ENCODE measurements around the gene RIN1. TPM values are rescaled to one million over a fixed set of nuclear protein-coding genes. Genes with fewer than 3 reads are reported as not detected.

Gene RIN1
- total RNA-seq, 1 donor from 2014 or later = 3.8 TPM

DNA sequence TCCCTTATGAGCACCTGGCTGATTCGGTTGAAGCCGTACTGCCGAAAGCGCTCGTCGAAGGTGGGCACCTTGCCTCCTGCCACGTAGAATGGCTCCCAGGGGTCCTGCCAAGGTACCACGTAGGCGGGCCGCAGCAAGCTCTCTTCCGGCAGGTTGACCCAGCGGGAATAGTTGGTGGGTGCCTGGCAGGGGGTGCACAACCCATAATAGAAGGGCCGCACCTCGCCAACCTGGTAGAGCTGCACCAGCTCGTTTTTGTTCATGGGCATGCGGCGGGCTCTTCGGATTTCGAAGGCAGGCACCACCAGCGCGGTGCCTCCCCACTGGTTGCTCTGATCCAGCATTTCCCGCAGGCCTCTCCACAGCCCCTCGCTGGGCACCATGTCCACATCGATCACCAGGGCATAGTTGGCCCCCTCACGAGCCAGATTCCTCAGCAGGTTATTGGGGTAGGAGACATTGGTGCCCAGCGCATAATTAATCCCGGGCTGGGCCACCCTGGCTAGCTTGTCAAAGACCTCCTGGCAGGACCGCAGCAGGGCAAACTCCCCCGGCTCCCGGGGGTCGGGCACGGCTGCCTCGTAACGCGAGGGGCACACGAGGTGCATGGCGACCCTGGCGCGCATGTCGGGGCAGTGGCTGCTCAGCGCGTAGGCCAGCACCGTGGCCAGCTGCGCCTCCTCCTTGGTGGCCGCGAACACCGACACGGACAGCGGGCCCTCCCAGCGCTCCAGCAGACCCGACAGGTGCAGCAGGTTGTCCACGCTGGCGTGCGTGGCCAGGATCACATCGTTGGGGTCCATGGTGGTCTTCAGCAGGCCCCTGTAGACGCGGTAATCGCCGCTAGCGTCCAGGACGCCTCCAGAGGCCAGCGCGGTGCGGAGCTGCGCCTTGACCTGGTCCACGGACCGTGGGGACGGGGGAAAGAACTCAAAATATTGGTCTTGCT, 10.5 kb upstream of the RIN1 start:
- H3K27me3 ChIP-seq (ENCODE audit: control insufficient read depth, insufficient read depth, low read length) = no peaks in the 10 kb centered on the region
- TF ChIP-seq, protein P1, sequence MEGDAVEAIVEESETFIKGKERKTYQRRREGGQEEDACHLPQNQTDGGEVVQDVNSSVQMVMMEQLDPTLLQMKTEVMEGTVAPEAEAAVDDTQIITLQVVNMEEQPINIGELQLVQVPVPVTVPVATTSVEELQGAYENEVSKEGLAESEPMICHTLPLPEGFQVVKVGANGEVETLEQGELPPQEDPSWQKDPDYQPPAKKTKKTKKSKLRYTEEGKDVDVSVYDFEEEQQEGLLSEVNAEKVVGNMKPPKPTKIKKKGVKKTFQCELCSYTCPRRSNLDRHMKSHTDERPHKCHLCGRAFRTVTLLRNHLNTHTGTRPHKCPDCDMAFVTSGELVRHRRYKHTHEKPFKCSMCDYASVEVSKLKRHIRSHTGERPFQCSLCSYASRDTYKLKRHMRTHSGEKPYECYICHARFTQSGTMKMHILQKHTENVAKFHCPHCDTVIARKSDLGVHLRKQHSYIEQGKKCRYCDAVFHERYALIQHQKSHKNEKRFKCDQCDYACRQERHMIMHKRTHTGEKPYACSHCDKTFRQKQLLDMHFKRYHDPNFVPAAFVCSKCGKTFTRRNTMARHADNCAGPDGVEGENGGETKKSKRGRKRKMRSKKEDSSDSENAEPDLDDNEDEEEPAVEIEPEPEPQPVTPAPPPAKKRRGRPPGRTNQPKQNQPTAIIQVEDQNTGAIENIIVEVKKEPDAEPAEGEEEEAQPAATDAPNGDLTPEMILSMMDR (IDR thresholded peaks at IDR 0.05; ENCODE audit: insufficient read depth, low read length, poor library complexity, severe bottlenecking) = no peak
- DNase-seq (ENCODE audit: low read depth) = no peak
- no peaks in the 10 kb centered on the region for H3K36me3 ChIP-seq (ENCODE audit: control insufficient read depth, insufficient read depth, low read length)
- H3K4me3 ChIP-seq (ENCODE audit: low read depth, low read length) = peak overlapping the region; percentile 93

DNA sequence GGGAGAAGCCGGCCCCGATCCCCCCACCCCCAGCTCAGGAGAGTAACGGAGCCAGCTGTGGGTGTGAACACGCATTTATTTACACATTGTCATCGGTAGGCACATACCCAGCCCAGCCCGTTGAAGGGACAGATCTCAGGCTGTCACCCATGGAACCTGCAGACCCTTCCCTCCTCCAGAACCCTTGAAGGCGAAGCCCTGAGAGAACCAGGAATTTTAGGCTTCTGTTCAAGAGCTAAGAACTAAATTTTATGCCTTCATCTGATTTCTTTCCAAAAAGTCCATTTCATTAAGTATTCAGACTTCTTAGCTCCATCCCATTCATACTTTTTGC, 9.0 kb upstream of the RIN1 start:
- H3K27me3 ChIP-seq (ENCODE audit: control insufficient read depth, insufficient read depth, low read length) = no peaks in the 10 kb centered on the region
- DNase-seq (ENCODE audit: low read depth) = no peak
- TF ChIP-seq, protein P1 (IDR thresholded peaks at IDR 0.05; ENCODE audit: insufficient read depth, low read length, poor library complexity, severe bottlenecking) = no peak
- H3K36me3 ChIP-seq (ENCODE audit: control insufficient read depth, insufficient read depth, low read length) = peaks cover 3% of the 10 kb centered on the region
- H3K4me3 ChIP-seq (ENCODE audit: low read depth, low read length) = peak overlapping the region; percentile 88

DNA sequence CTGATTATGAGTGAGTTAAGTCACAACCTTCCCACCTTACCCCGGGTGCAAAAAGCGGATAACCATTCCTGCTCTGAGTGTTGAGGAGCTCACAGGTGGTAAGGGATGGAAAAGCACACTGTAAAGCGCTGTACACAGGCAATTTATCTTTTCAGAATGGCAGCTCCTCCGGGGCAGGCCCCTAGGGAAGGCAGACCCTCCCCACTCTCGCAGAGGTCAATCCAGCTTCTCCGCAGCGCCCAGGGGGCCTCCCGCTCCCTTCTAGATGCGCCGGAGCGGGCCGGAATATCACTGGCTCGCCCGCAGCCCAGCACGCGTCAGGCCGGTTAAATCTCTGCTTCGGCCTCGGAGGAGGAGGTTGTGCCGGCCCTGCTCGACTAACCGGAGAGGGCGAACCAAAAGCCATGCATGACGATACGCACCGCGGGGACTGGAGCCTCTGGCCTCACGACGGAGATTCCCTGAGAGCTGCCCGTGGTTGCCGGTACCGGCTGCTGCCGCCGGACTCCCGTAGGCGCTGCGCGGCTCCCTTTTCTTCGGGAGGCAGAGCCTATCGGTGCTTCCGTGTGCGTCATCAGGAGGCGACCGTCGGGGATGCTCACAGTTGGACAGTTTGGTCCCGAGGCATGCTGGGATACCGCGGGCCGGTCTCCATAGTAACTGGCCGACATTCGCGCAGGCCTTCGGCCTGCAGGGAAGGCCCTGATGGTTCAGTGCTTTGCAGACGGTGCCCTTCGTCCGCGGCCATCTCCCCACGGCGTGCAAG, 8.5 kb upstream of the RIN1 start, which contains the start of gene BRMS1:
BRMS1 (minus strand) TSS at position 555 of the 766 bp plus-strand sequence. CDS start 2,870 bp downstream, outside the sequence.
- peak within 1 kb of the TSS; percentile 88 for H3K4me3 ChIP-seq (ENCODE audit: low read depth, low read length)
- DNase-seq (ENCODE audit: low read depth) = peak; percentile 91
- TF ChIP-seq, protein P1 (IDR thresholded peaks at IDR 0.05; ENCODE audit: insufficient read depth, low read length, poor library complexity, severe bottlenecking) = no peak

DNA sequence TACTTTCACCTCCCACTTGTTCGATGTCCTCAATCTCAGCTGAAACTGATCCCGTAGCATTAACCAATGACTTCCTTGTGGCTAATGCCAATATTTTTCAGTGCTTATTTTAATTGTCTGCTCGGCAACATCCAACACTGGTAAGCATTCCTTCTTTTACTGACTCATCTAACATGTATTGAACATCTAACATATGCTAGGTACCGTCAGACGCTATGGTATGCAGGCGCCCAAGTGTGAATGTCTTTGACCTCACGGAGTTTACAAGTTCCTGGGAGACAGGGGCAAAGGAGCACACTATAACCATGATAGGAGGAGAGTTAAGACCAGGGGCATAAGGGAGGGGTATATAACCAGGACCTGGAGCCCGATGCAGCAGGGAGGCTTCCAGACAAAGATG, 6.9 kb upstream of the RIN1 start:
- H3K4me3 ChIP-seq (ENCODE audit: low read depth, low read length) = no peak overlapping the region
- H3K27me3 ChIP-seq (ENCODE audit: control insufficient read depth, insufficient read depth, low read length) = no peaks in the 10 kb centered on the region
- TF ChIP-seq, protein P1 (IDR thresholded peaks at IDR 0.05; ENCODE audit: insufficient read depth, low read length, poor library complexity, severe bottlenecking) = no peak
- peaks cover 3% of the 10 kb centered on the region for H3K36me3 ChIP-seq (ENCODE audit: control insufficient read depth, insufficient read depth, low read length)
- DNase-seq (ENCODE audit: low read depth) = no peak

More for the DNA sequence above, 8.5 kb upstream of the RIN1 start, which contains the start of gene BRMS1:
- Histone ChIP-seq H3K27me3 (ENCODE audit: control insufficient read depth, insufficient read depth, low read length) (no peaks in the 10 kb centered on the region), H3K36me3 (ENCODE audit: control insufficient read depth, insufficient read depth, low read length) (peaks cover 3% of the 10 kb centered on the region)

DNA sequence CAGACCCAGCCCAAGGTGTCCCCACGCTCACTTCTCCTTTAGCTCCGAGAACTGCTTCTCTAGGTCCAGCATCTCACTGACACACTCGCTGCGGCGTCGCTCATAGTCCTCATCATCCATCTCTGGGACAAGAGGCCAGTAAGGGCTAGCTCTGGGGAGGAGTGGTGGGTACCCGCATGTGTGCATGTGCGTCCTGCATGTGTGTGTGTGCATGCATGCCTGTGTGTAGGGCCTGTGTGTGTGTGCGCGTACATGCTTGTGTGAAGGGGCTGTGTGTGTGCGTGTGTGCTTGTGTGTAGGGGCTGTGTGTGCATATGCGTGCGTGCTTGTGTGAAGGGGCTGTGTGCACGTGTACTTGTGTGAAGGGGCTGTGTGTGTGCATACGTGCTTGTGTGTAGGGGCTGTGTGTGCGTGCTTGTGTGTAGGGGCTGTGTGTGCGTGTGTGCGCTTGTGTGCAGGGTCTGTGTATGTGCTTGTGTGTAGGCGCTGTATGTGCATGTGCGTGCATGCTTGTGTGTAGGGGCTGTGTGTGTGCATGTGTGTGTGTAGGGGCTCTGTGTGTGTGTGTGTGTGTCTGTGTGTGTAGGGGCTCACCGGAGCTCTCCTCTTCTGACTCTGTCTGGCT, 5.4 kb upstream of the RIN1 start:
- Histone ChIP-seq H3K4me3 (ENCODE audit: low read depth, low read length) (no peak overlapping the region), H3K27me3 (ENCODE audit: control insufficient read depth, insufficient read depth, low read length) (no peaks in the 10 kb centered on the region), H3K36me3 (ENCODE audit: control insufficient read depth, insufficient read depth, low read length) (peaks cover 3% of the 10 kb centered on the region)
- TF ChIP-seq, protein P1 (IDR thresholded peaks at IDR 0.05; ENCODE audit: insufficient read depth, low read length, poor library complexity, severe bottlenecking) = no peak
- DNase-seq (ENCODE audit: low read depth) = no peak
